HG03520 (cell line): ENCODE measurements around the gene EN1.

Source experiments
- ATAC-seq: cut with Tn5 transposase; IDR thresholded peaks from one replicate; pipeline ENCODE4 v1.9.1; 2021; ENCODE audit warnings: mild to moderate bottlenecking, moderate library complexity; ENCODE audit not compliant: unreplicated experiment

EN1 gene

DNA sequence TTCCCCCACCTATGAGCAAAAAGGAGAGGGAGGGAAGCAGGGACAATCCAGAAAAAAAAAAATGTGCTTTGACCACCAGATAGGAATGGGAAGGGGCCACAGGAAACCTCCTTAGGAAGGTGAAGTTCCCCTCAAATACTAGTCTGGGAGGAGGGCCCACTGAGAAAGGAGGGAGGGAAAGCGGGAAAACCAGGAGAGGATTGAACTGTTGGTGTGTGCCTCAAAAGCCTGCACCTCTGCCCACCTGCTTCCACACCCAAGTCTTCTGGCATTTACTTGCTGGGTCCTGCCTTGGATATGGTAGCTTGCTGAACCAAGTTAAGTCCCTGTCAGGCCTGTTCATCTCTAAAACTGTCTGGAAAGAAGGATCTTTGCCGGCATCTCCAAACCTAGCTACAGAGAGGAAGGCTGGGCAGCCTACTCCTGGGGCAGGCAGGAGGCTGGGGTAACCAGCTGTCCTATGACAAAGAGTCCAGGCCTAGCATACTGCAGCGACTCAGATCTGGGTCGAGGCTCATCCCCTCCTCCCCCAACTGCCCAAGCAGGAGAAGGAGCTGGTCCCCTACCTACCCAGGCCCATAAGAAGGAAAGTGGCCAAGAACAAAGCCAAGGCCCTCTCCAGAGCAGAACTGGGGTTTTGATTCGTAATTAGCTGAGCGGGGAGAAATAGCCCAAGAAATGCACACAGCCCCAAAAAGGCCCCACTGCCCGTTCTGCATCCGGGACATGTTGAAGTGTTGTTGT, 3.0 kb downstream of the EN1 start:
- no peak for ATAC-seq

DNA sequence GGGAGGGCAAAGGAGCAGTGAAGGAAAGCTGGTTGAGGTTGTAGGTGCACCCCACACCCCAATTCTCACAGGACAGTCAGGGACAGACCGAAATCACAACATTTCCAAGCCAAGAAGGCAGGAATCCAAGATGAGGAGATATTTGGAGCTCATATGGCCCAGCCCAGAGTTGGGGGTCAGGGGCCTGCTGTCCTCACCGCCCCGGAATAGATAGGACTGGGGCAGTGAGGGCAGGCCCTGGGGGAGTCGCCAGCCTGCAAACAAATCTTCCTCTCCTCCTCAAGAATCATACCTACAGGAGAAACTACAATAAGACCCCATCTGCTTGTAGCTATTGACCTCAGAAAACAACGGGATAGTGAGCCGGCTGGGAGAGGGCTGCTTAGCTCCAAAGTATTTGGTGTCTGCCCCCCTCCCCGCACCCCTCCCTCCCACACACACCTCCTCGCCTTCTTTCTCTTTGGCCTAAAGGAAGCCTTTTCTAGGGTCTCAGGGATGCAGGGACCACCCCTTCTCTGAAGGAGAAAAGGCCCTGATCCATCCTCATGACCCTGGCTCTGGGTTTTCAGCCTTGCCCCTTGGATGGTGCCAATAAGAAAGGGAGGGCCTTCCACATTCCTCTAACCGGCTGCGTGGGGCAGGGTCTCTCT, 3.8 kb downstream of the EN1 start:
- no peak for ATAC-seq

DNA sequence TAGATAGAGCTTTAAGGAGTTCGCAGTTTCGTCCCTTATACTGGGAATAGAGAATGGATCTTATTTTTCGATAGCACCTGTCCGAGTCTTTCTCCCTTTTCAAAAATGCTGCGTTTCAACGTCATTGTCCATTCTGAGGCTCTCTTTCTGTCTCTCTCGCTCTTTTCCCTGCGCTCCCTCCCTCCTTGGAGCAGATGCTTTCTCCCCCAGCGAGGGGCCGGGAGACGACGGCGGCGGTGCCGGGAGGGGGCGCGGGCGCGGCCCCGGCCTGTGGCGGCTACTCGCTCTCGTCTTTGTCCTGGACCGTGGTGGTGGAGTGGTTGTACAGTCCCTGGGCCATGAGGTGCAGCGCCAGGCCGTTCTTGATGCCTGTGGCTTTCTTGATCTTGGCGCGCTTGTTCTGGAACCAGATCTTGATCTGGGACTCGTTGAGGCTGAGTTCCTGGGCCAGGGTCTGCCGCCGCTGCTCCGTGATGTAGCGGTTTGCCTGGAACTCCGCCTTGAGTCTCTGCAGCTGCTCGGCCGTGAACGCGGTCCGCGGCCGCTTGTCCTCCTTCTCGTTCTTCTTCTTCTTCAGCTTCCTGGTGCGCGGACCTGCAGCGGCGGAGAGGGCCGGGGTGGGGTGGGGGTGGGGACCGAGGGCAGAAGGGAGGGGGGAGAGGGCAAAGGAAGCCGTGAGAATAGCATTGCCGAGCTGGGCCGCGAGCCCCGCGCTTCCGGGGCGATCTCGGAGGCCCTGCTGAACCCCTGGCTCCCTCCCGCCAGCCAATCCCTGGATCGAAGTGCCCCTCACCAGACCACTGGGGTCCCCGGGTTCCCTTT, 4.6 kb downstream of the EN1 start:
- ATAC-seq: no peak

DNA sequence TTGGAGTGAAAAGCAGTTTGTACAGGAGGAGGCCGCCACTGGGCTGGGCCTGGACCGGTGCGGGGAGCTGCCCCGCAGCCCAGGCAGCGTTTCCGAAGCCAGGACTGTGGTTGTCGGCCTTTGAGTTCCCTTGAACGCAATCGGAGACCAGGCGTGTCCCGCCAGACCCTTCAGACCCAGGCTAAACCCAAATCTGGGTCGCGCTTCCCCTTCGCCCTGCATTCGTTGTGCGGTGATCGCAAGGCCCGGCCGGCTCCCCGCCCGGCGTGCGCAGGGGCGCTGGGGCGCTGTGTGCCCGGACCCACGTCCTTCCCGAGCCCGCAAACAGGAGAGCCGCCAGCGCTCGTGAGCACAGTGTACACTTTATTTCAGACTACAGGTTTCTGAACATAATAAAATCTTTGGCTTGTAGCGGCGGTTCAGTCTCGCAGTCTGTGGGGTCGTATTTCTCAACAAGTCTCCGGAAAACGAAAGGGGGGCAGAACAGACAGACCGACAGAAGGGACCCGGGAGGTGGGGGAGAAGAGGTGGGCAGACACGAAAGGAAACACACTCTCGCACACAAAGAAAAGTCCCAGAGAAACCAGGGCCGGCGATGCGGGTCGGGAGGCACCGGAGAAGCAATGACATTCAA, 5.5 kb downstream of the EN1 start:
- no peak for ATAC-seq

DNA sequence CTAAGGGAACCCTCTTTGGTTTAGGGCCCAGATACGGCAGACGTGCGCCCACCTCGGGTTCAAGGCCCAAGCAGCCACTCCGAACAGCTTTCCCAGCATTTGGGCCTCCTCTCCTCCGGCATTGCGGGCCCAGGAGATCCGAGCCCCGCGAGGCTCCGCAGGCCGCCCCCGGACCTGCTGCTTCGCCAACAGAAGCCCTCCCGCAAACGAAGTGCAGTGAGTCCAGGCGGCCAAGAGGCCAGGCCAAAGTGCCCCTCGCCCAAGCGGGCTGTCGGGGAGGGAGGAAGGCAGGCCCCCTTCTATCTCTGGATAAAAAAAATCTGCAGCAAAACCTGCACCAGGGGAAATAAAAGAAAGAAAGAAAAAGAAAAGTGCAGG, 6.0 kb downstream of the EN1 start:
- no peak for ATAC-seq

DNA sequence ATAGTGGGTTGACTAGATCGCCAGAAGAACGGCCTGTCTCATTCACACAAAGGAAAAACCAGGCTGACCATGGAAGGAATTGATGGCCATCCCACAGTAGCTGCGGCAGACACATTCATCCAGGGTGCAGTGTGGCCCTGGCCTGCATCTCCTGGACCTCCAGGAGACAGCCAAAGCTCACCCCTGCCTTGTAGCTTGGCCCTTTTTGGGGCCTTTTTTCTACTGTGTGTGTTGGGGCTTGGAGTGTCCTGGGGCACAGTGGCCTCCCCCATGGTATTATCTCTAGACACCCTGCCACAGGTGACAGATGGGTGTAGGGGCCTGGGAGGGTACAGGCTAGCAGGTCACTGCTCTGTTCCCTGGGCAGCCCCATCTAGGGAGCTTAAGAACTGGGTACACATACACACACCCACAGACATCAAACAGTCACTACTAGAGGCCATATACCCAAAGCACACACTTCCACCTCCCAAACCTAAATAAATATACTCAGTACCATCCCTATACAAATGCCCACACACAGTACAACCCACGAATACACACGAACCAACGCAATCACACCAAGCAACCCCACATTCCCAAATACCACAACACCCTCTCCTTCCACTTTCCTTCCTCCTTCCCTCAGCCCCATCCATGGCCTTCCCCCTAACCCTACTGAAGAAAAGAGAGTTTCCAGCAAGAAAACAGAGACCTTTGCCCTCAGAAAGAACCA, 8.6 kb downstream of the EN1 start:
- ATAC-seq: no peak

DNA sequence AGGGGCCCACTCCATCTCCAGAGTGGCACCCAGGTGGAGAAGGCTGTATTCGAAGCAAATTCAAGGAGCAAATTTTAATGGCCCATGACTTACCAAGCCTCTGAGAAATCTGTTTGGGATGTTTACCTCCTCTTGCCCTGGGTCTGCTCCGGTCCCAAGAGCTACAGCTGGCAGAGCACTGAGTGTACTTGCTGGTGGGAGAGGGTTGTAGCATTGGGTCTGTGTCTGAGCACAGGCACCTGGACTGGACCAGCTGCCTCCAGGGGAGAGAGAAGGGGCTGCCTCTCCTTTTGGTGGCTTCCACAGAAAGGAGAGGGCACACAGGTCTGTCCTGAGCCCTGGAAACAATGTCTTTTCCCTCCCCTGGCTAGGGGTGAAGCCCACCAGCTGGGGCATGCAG, 9.8 kb downstream of the EN1 start:
- no peak for ATAC-seq

DNA sequence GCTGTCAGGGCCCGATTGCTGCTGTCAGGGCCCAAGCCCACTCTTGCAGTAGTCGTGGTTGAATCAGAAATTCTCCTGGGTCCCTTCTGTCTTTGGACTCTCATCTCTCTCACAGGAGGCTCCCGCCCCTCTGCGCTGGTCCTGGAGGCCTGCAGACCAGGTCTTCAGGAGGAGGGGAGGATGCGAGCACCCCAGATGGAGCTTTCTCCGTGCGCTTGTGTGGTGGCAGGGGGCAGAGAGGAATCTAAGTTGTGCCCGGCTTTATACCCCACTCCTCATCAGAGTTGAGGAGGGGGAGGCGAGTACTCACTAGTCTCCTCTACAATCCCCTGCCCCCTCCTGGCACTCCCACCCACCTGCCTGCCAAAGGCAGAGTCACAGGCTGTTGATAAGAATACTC, 10.4 kb downstream of the EN1 start:
- no peak for ATAC-seq

DNA sequence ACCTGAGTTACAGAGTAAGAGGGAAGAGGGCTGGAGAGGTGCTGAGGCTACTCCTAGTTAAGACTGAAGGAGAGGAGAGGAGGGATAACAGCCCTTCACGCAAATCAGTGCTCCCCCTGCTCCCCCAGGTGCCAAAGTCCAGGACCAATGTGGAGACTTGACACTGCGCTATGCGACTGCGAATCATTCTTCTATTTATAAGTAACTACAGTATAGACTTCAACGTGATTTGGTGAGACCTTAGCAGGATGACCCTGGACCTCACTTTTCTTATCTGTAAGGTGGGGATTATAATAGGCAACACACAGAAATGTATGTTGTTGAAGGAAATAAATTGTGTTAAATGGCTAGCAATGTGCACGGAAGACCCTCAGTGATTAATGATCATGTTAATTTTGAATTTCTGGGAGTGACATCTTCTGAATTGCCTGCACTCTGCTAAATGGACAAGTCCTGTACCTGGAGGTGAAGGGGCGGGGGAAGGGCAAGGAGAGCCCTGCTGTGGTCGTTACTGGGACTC, 11.0 kb downstream of the EN1 start:
- no peak for ATAC-seq

DNA sequence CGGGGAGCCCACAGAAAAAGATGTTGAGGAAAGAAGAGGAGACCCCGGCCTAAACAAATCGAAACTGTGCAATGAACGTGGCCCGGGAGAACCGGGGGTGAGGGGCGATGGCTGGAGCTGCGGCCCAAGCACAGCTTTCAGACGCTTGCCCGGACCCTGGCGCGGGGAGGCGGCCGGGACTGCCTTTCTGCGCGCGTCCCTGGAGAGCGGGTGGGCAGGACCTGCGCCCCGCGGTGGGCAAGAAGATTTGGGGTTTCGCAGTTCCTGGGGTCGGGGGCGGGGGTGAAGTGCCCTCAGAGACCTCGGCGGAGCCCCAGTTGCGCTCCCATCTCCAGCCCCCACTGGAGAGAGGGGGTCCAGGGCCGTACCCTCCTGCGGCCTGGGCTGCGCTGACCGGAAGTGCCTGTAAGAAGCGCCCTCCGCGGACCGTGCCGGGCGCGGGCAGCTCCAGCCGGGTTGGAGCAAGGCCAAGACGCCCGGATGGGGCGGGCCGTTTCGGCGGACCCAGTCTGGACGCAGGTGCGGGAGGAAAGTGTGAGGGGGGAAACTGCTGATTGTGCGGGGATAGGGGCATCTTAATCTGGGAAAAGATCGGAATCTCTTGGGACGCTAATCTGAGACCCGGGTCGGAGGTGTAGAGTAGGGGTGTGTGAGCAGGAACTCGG, 11.6 kb downstream of the EN1 start:
- ATAC-seq: no peak

DNA sequence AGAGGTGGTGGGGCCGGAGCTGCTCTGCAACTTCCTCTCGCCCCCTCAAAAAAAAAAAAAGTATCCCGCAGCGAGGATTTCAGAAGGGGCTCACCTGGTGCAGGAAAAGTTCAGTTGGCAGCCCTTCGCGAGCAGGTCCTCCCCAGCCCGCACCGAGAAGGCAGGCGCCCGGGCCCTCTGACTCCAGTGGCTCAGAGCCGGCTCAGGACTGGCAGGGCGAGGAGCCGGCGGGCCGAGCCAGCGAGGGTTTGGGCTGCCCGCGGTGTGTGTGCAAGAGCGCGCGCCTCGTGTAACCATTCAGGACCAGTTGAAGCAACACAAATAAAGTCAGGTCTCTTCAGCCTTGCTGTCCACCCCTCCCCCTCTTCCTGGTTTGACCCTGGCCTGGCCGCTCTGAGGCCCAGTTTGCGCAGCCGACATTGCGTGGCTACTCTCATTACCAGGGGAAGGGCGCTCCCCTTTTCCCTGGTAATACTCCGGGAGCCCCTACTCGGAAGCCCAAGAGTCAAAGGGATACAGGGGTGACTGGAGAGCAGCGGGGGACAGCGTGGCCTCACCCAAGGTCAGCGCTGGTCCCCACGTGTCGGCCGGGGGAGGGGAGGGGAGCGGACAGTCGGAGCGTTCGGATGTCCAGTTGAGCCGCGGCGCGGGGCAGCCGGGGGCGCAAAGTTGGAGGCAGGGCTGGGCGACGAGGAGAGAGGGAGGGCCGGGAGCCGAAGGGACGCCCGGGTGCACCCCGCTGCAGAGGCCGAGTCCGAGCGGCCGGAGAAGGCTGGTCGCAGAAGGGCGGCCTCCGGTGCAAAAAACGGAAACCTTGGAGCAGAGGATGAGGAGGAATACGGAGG, 12.3 kb downstream of the EN1 start:
- ATAC-seq: no peak

DNA sequence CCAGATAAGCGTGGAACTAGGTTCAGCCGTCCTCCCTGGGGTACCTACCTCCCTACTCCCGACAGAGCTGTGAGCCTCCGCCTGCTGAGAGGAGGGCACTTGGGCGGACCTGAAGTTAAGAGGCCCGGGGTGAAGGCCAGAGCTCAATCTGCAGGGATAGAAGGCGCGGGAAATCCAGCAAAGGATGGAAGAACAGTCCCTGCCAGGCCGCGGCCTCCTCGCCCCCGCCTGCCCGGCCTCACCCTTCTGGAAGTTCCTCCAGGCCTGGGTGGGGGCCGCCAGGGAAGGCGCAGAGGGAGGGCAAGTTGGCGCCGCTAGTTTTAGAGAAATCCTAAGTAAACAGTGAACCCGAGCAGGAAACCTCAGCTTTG, 13.0 kb downstream of the EN1 start:
- no peak for ATAC-seq

DNA sequence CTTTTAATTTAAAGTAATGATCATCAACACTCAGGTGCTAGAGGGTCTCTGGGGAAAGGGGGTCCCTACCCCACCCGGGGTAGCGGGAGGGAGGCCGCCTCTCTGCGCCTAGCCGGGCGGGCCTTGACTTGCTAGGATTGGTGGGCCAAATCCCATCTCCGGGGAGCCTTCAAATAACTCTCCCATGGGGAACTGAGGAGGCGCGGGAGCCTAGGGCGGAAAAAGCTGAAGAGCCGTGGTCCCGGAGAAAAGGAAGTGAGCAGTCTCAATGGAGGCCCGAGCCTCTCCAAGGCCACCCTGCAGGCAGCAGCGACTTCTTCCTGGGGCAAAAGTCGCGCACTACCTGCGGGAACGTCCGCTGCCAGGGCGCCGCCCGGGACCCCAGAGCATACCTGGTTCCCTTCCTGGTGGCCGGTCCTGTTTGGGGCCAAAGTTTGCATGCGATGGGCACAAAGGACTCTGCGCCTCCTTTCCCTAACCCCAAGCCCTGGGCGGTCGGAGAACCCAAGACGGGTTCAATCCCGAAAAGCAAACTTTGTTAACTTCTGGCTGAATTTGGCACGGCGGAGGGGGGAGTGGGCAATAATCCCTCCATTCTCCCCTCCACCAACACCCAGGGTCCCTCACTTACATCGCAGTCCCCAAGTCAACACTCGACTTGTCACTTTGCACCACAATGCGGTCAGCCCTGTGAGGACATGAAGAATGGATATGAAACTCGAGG, 13.6 kb downstream of the EN1 start:
- ATAC-seq: no peak

DNA sequence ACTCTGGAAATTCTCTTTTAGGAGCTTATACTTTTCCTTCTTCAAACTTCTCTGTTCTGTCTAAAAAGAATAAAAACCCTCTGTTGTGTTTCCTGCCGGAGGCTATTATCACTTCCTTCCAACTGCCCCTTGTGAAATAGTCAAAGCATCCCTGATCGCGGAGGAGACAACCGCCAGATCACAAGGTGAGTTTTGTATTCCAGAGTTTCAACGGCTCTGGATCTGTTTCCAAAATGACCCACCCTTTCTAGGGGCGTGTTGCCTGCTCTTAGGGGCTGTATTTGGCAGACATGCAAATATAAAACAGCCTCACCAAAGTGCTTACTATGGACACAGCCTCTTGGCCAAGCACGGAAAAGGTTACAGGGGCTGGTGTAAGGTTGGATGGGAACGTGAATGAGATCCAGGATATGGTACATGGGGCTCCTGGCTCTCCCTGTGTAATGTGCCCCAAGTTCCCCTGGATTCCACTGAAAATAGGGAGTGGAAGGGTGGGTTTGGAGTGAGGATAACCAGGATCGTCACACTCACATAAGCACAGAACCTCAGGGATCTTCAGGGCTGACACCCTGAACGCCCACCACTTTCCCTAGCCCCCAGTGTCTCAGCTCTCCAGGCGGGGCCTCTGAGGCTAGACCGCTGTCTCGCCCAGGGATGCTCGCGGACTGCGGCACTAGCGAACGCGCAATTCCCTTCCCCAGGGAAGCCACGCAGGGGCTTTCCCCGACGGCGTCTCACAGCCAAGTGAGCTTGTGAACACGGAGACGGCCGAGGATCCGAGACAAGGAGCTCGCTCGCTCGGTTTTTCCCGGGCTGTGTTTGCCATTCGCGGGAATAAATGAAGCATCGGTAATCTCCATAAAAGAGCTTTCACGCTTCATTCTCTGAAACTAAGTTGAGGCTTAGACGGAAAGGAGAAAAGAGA, 14.4 kb downstream of the EN1 start:
- ATAC-seq: no peak

DNA sequence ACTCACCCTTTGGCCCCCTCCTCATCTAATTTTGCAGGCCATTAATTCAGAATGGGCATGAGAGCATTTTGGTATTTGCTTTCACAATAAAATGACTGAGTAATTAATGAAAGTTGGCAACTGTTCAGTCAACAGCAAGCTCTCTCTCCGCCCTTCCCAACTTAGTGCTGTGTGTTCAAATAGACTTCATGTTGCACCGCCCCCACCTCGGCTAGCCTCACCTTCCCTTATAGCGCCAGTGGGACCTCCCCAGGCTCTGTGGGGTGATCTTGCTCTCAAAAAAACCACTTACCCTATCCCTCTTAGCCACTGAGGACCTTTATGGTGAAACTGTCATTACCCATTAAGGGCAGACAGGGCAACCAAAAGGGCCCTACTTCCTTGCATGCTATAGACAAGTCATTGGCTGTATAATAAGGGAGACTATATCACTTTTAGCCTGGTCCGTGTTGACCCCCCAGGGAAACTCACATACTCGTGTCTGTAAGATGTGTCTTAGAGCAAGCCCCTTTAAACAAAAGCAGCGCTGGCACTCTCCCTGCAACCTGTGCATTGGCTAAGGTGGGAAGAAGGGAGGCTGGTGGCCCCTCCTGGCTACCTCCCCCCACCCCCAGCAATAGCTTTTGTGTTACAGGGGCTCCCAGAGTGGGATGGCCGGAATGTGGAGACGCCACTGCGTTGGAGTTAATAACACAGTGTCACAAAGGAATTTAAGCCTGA, 15.2 kb downstream of the EN1 start:
- ATAC-seq: no peak

DNA sequence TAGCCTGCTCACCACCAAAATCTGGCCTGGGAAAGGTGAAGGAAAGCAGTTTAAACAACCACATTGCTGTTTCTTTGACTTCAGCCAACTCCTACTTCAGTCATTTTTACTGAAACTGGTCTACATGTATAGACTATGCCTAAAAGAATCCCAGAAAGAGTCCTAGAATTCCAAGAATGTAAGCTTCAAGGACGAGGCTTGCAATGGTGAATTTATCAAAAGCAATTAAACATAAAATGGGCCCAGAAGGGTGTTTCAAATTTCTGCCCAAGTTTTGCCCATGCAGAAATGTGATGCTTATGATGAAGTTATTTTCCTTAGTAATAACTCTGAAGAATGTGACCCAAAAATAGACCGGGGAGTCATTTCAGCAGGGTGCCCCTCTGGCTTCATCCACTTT, 16.6 kb downstream of the EN1 start:
- no peak for ATAC-seq

DNA sequence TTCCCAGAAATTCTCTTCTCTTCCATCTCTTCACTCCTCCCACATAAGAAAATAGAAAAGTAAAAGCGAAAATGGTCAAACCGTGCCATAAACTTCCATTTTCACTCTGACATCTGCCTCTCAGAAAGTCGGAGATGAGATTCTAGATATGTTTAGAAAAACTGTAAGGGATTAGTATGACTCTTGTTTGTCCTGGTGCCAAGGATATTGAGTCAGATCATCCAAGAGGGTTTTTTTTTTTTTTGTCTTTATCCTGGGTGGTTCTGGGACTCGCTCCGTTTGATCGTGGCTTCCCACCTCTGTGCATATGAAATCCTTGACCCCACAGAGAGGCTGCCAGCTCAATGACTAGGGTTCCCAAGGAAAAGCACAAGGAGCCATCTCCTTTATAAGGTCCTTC, 17.3 kb downstream of the EN1 start:
- no peak for ATAC-seq
